ENCODE results near the gene DISC1. TPM values are rescaled to one million over a fixed set of nuclear protein-coding genes. Genes with fewer than 3 reads are reported as not detected.

DISC1 gene
- total RNA-seq, 1 donor from 2014 or later = 13.6 TPM

- no peak for TF ChIP-seq CTCF (IDR thresholded peaks at IDR 0.05)
- Histone ChIP-seq H3K27ac (no peak overlapping the region), H3K9me3 (no peaks in the 10 kb centered on the region), H3K36me3 (no peaks in the 10 kb centered on the region), H3K4me3 (no peak overlapping the region), H3K4me1 (no peaks in the 10 kb centered on the region), H3K27me3 (ENCODE audit: low read depth) (no peaks in the 10 kb centered on the region)
- ATAC-seq (no peak), DNase-seq (no peak)
- intact Hi-C loops (cut with DNase I) = no loop called here
Measured at GRCh38 chr1:231885209-231885854, 258.7 kb downstream of the DISC1 start.

- Histone ChIP-seq H3K36me3 (no peaks in the 10 kb centered on the region), H3K4me1 (no peaks in the 10 kb centered on the region), H3K9me3 (no peaks in the 10 kb centered on the region), H3K27ac (no peak overlapping the region), H3K27me3 (ENCODE audit: low read depth) (no peaks in the 10 kb centered on the region), H3K4me3 (no peak overlapping the region)
- intact Hi-C loops (cut with DNase I) = no loop called here
- no peak for TF ChIP-seq CTCF (IDR thresholded peaks at IDR 0.05)
- no peak for ATAC-seq
- DNase-seq = no peak
Measured at GRCh38 chr1:231887166-231887565, 260.6 kb downstream of the DISC1 start.

GRCh38 chr1:231887866-231888265 lies 261.3 kb downstream of the DISC1 start:
- Histone ChIP-seq H3K4me3 (no peak overlapping the region), H3K27me3 (ENCODE audit: low read depth) (no peaks in the 10 kb centered on the region), H3K4me1 (no peaks in the 10 kb centered on the region), H3K27ac (no peak overlapping the region), H3K9me3 (no peaks in the 10 kb centered on the region), H3K36me3 (no peaks in the 10 kb centered on the region)
- intact Hi-C loops (cut with DNase I) = no loop called here
- no peak for DNase-seq
- TF ChIP-seq CTCF (IDR thresholded peaks at IDR 0.05) = no peak
- ATAC-seq = no peak

- intact Hi-C loops (cut with DNase I) = no loop called here
Measured at GRCh38 chr1:231890791-231891190, 264.2 kb downstream of the DISC1 start.

GRCh38 chr1:231893400-231894102 lies 267.0 kb downstream of the DISC1 start:
- Histone ChIP-seq H3K27ac (no peak overlapping the region), H3K4me1 (no peaks in the 10 kb centered on the region), H3K4me3 (no peak overlapping the region), H3K27me3 (ENCODE audit: low read depth) (no peaks in the 10 kb centered on the region), H3K36me3 (no peaks in the 10 kb centered on the region), H3K9me3 (no peaks in the 10 kb centered on the region)
- intact Hi-C loops (cut with DNase I) = no loop called here
- ATAC-seq (no peak), DNase-seq (no peak)
- no peak for TF ChIP-seq CTCF (IDR thresholded peaks at IDR 0.05)

More at GRCh38 chr1:231890791-231891190, 264.2 kb downstream of the DISC1 start:
- ATAC-seq = no peak
- no peak for TF ChIP-seq CTCF (IDR thresholded peaks at IDR 0.05)
- Histone ChIP-seq H3K4me3 (no peak overlapping the region), H3K4me1 (no peaks in the 10 kb centered on the region), H3K27me3 (ENCODE audit: low read depth) (no peaks in the 10 kb centered on the region), H3K9me3 (no peaks in the 10 kb centered on the region), H3K36me3 (no peaks in the 10 kb centered on the region), H3K27ac (no peak overlapping the region)
- DNase-seq = no peak

Data from lower lobe of right lung (tissue), 2 donors.